ENCODE results near the gene RNF148.

The RNF148 gene

DNA sequence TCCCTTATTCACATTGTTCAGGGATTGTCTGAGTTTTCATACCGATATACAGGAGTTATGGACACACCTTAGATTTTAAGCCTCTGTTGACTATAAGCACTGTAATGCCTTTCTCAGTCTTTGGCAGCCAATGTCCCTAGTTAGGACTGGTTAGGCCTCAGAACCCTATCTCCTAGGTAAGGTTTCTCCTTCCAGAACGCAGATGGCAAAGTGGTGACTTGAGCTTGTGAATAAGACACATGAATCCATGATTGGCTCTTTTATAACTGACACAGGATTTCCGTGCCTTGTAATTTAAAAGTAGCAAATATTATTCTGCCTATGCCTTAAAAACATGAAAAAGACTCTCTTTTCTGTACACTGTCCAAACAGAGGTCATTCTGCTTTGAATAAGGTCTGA, 12.5 kb upstream of the RNF148 start:
- TF ChIP-seq CREB1 (IDR thresholded peaks at IDR 0.05; ENCODE audit: low read depth) (no peak), EGR1 (IDR thresholded peaks at IDR 0.05) (no peak), YY1 (IDR thresholded peaks at IDR 0.05; ENCODE audit: low read depth) (no peak), EP300 (IDR thresholded peaks at IDR 0.05; ENCODE audit: borderline replicate concordance) (no peak), USF1 (IDR thresholded peaks at IDR 0.05) (no peak), ZBTB7A (IDR thresholded peaks at IDR 0.05; ENCODE audit: low read depth) (no peak), FOXM1 (IDR thresholded peaks at IDR 0.05; ENCODE audit: borderline replicate concordance, low read depth) (no peak), NFIC (IDR thresholded peaks at IDR 0.05) (no peak), REST (IDR thresholded peaks at IDR 0.05; ENCODE audit: low read depth) (no peak), RAD21 (IDR thresholded peaks at IDR 0.05; ENCODE audit: low read depth) (no peak)
- TF ChIP-seq, protein P1, sequence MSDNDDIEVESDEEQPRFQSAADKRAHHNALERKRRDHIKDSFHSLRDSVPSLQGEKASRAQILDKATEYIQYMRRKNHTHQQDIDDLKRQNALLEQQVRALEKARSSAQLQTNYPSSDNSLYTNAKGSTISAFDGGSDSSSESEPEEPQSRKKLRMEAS (IDR thresholded peaks at IDR 0.05), result no peak

DNA sequence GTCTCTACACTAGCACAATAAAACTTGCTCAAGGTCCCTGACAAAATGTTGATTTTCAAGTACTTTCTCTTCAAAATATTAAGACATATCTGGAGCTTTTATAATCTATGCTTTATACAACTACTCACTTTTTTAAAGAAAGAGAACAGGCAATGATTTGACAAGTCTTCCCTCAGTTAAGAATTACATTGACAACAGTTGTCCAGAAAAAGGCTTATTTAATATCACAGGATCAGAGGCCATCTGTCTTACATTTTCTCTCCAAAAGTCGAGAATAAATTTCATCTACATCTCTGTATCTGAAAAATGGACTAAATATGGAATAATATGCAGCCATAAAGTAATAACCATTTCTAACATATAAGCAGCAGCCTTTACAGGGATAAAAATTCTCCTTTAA, 8.2 kb upstream of the RNF148 start:
- TF ChIP-seq, protein P1 (IDR thresholded peaks at IDR 0.05), result no peak
- TF ChIP-seq RAD21 (IDR thresholded peaks at IDR 0.05; ENCODE audit: low read depth) (no peak), TEAD4 (IDR thresholded peaks at IDR 0.05) (no peak), REST (IDR thresholded peaks at IDR 0.05; ENCODE audit: low read depth) (no peak), TCF12 (IDR thresholded peaks at IDR 0.05; ENCODE audit: low read depth) (no peak), TAF1 (IDR thresholded peaks at IDR 0.05; ENCODE audit: low read depth) (no peak), YY1 (IDR thresholded peaks at IDR 0.05; ENCODE audit: low read depth) (no peak), EGR1 (IDR thresholded peaks at IDR 0.05) (no peak)

- TF ChIP-seq USF1 (IDR thresholded peaks at IDR 0.05), result no peak
- TF ChIP-seq YY1 (IDR thresholded peaks at IDR 0.05; ENCODE audit: low read depth), result no peak
- no peak for TF ChIP-seq REST (IDR thresholded peaks at IDR 0.05; ENCODE audit: low read depth)
- TF ChIP-seq NFIC (IDR thresholded peaks at IDR 0.05), result no peak
- TF ChIP-seq EGR1 (IDR thresholded peaks at IDR 0.05), result no peak
These were observed 7.4 kb upstream of the RNF148 start for GRCh38 chr7:122709930-122710646.

- no peak for TF ChIP-seq REST (IDR thresholded peaks at IDR 0.05; ENCODE audit: low read depth)
- TF ChIP-seq YY1 (IDR thresholded peaks at IDR 0.05; ENCODE audit: low read depth), result no peak
- no peak for TF ChIP-seq TCF12 (IDR thresholded peaks at IDR 0.05; ENCODE audit: low read depth)
- TF ChIP-seq CEBPB (IDR thresholded peaks at IDR 0.05), result no peak
- no peak for TF ChIP-seq EP300 (IDR thresholded peaks at IDR 0.05; ENCODE audit: borderline replicate concordance)
- TF ChIP-seq USF1 (IDR thresholded peaks at IDR 0.05), result no peak
- no peak for TF ChIP-seq TAF1 (IDR thresholded peaks at IDR 0.05; ENCODE audit: low read depth)
- no peak for TF ChIP-seq NFIC (IDR thresholded peaks at IDR 0.05)
- no peak for TF ChIP-seq EGR1 (IDR thresholded peaks at IDR 0.05)
These were observed 4.1 kb upstream of the RNF148 start for GRCh38 chr7:122706836-122707235.
